Measurements from ENCODE around the gene FOXK2.

- no peak for TF ChIP-seq CTCF (IDR thresholded peaks at IDR 0.05; ENCODE audit: poor library complexity)
- TF ChIP-seq EZH2 (IDR thresholded peaks at IDR 0.05; ENCODE audit: borderline replicate concordance), result no peak
- TF ChIP-seq EZH2phosphoT487 (IDR thresholded peaks at IDR 0.05; ENCODE audit: low read depth, severe bottlenecking, unreplicated experiment), result no peak
These were observed 21.8 kb upstream of the FOXK2 start for GRCh38 chr17:82497483-82498405.
